Natural killer cell (primary cell): ENCODE measurements around the gene NEK9. TPM values are rescaled to one million over a fixed set of nuclear protein-coding genes. Genes with fewer than 3 reads are reported as not detected.

ENCODE experiments used
- ATAC-seq, 3 donors: fragments of 150-1000 bp in 2 of 3; fragments of 200-7000 bp in 1 of 3; cut with Tn5 transposase; 1 replicate in 1 of 3; 2 replicates in 2 of 3; pipeline ENCODE4 v1.10.0; 2021; ENCODE audit warnings: mild to moderate bottlenecking in 2 of 3, moderate library complexity in 2 of 3
- DNase-seq, 2 donors: peaks; one replicate each; pipeline versions ENCODE4 v3.0.0 to v3.0.0-alpha.2; 2013 to 2021; ENCODE audit warnings: mixed read lengths in 1 of 2
- H3K27ac ChIP-seq: one replicate; pipeline ENCODE4 v1.5.1; 2013; ENCODE audit warnings: mild to moderate bottlenecking, low read length
- H3K27me3 ChIP-seq: one replicate; pipeline ENCODE4 v1.6.1; 2013; ENCODE audit warnings: low read length; ENCODE audit not compliant: control insufficient read depth, insufficient read depth
- H3K36me3 ChIP-seq: one replicate; pipeline ENCODE4 v1.6.1; 2013; ENCODE audit warnings: low read length; ENCODE audit not compliant: control insufficient read depth, insufficient read depth
- H3K4me1 ChIP-seq: one replicate; pipeline ENCODE4 v1.6.1; 2013; ENCODE audit warnings: low read length; ENCODE audit not compliant: control insufficient read depth, insufficient read depth
- H3K4me3 ChIP-seq: one replicate; pipeline ENCODE4 v1.5.1; 2013; ENCODE audit warnings: low read length
- H3K9me3 ChIP-seq: one replicate; pipeline ENCODE4 v1.6.1; 2013; ENCODE audit warnings: low read length; ENCODE audit not compliant: control insufficient read depth, insufficient read depth
- H3K27ac Mint-ChIP-seq, 2 donors: one replicate each; pipeline ENCODE4 v1.8.0; 2022; ENCODE audit warnings: mild to moderate bottlenecking in 2 of 2, mixed read lengths in 2 of 2, moderate library complexity in 1 of 2
- H3K27me3 Mint-ChIP-seq, 2 donors: one replicate each; pipeline ENCODE4 v1.8.0; 2022; ENCODE audit warnings: low read depth in 2 of 2, mixed read lengths in 2 of 2
- H3K36me3 Mint-ChIP-seq: one replicate; pipeline ENCODE4 v1.8.0; 2022; ENCODE audit warnings: mixed read lengths
- H3K4me1 Mint-ChIP-seq, 2 donors: one replicate each; pipeline ENCODE4 v1.8.0; 2022; ENCODE audit warnings: mixed read lengths in 2 of 2
- H3K4me3 Mint-ChIP-seq: one replicate; pipeline ENCODE4 v1.8.0; 2022; ENCODE audit warnings: mild to moderate bottlenecking, moderate library complexity, mixed read lengths
- H3K9me3 Mint-ChIP-seq, 2 donors: one replicate each; pipeline ENCODE4 v1.8.0; 2022; ENCODE audit warnings: mixed read lengths in 2 of 2
- WGBS: methylation state at CpG from one replicate; pipeline ENCODE4 v1.1.7; 2013; ENCODE audit warnings: missing lambda C conversion rate; ENCODE audit not compliant: insufficient coverage; 5-methylcytosine and 5-hydroxymethylcytosine counted together
- intact Hi-C: fragments of 100-400 bp; cut with micrococcal nuclease; formaldehyde crosslinking; loops from one replicate; pipeline ENCODE4 v1.14.2; 2022
- total RNA-seq, 4 donors: library from RNA; stranded (reverse); fragments of 120-200 nt in 1 of 4; gene quantifications; one replicate each; pipeline versions ENCODE4 v1.2.3 to v1.2.4, GENCODE V29; 2013 to 2022
- TF ChIP-seq, protein P1 (sequence below): fragments of 200-600 bp; IDR thresholded peaks from one replicate; pipeline ENCODE4 v1.8.0; 2022; ENCODE audit warnings: antibody characterized with exemption

NEK9 gene
- total RNA-seq, 3 donors from 2014 or later (not counting 1 experiment from before 2014, with no cell fraction given), result 64.4 to 78.7 (median 74.4) TPM

DNA sequence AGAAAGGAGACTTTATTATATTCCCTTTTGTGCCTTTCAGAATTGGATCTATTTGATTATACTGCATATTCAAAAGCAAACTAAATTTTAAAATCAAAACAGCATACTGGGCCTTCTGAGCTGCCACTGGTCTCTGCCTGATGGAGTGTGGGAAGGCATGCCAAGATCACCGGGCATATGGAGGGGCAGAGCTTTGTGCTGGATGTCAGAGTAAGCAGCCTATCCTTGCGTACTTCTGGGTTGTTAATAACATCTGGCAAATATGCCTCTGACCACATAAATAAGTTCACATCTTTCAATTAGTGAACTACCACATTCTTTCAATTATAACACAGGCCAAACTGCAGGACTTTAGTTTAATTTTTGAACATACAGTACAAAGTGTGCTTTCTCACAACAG lies 93.9 kb downstream of the NEK9 start:
- H3K4me1 ChIP-seq, result no peaks in the 10 kb centered on the region
- H3K36me3 ChIP-seq, result peaks cover 27% of the 10 kb centered on the region
- H3K27ac Mint-ChIP-seq, result no peak overlapping the region
- H3K27me3 ChIP-seq, result no peaks in the 10 kb centered on the region
- peaks cover 12% of the 10 kb centered on the region for H3K36me3 Mint-ChIP-seq
- no peaks in the 10 kb centered on the region for H3K9me3 ChIP-seq
- intact Hi-C loops, result no loop called here
- H3K27me3 Mint-ChIP-seq, result no peaks in the 10 kb centered on the region
- 98% methylated on average over 2 of the region's 2 CpGs for WGBS
- ATAC-seq (no peak), DNase-seq (no peak)
- H3K4me3 Mint-ChIP-seq, result no peak overlapping the region
- no peak overlapping the region for H3K4me3 ChIP-seq
- no peak overlapping the region for H3K27ac ChIP-seq
- H3K9me3 Mint-ChIP-seq, result no peaks in the 10 kb centered on the region
- TF ChIP-seq, protein P1, sequence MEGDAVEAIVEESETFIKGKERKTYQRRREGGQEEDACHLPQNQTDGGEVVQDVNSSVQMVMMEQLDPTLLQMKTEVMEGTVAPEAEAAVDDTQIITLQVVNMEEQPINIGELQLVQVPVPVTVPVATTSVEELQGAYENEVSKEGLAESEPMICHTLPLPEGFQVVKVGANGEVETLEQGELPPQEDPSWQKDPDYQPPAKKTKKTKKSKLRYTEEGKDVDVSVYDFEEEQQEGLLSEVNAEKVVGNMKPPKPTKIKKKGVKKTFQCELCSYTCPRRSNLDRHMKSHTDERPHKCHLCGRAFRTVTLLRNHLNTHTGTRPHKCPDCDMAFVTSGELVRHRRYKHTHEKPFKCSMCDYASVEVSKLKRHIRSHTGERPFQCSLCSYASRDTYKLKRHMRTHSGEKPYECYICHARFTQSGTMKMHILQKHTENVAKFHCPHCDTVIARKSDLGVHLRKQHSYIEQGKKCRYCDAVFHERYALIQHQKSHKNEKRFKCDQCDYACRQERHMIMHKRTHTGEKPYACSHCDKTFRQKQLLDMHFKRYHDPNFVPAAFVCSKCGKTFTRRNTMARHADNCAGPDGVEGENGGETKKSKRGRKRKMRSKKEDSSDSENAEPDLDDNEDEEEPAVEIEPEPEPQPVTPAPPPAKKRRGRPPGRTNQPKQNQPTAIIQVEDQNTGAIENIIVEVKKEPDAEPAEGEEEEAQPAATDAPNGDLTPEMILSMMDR, result no peak
- no peaks in the 10 kb centered on the region for H3K4me1 Mint-ChIP-seq

DNA sequence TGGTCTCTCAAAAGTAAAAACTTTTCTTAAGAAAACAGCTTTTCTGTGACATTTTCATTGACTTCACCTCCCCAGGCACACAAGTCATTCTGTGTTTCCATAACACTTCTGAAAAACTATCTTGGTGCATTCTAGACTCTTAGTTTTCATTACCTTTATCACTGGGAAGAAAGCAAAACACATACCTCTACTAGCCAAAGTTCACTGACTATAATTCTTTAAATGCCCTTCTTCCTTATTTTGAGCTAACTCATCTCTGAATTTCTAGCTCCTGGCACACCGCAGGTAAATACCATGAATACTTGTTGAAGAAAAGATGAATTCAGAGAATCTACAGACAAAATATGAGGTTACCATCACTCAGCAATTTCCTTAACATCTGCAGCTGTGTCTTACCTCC lies 96.7 kb downstream of the NEK9 start:
- intact Hi-C loops, result no loop called here
- H3K27ac Mint-ChIP-seq, result no peak overlapping the region
- H3K27me3 ChIP-seq, result no peaks in the 10 kb centered on the region
- no peaks in the 10 kb centered on the region for H3K27me3 Mint-ChIP-seq
- peaks cover 12% of the 10 kb centered on the region for H3K36me3 Mint-ChIP-seq
- no peak overlapping the region for H3K4me3 ChIP-seq
- H3K4me1 Mint-ChIP-seq, result no peaks in the 10 kb centered on the region
- H3K36me3 ChIP-seq, result peaks cover 26% of the 10 kb centered on the region
- H3K9me3 Mint-ChIP-seq, result no peaks in the 10 kb centered on the region
- no peaks in the 10 kb centered on the region for H3K9me3 ChIP-seq
- no peak for ATAC-seq
- 0% methylated on average over 1 of the region's 1 CpG for WGBS
- TF ChIP-seq, protein P1, result no peak
- no peaks in the 10 kb centered on the region for H3K4me1 ChIP-seq
- no peak overlapping the region for H3K27ac ChIP-seq
- DNase-seq, result no peak
- no peak overlapping the region for H3K4me3 Mint-ChIP-seq

Other genes starting within 250 kb of the NEK9 start
- 100 to 1,000 TPM; 161 to 180 (median 163) TPM for gene DLST, start 245.1 kb downstream of the NEK9 start, total RNA-seq
- 1 to 10 TPM; 1.9 to 7.9 (median 2.9) TPM for gene RPS6KL1, start 203.8 kb downstream of the NEK9 start, total RNA-seq
- under 1 TPM in 2 of 3 donors, not detected in 1; 0.33 to 0.34 TPM for gene PGF, start 171.5 kb downstream of the NEK9 start, total RNA-seq
- gene EIF2B2, start 124.1 kb downstream of the NEK9 start, total RNA-seq, result 10 to 100 TPM; 22.2 to 45.1 (median 31.2) TPM
- 10 to 100 TPM; 15.5 to 20.7 (median 19.1) TPM for gene MLH3, start 75.6 kb downstream of the NEK9 start, total RNA-seq
- 10 to 100 TPM; 13.3 to 17.4 (median 14.9) TPM for gene ACYP1, start 63.0 kb downstream of the NEK9 start, total RNA-seq
- gene ZC2HC1C, start 57.4 kb downstream of the NEK9 start, total RNA-seq, result under 1 TPM in 1 of 3 donors, not detected in 2; 0.55 TPM
- 100 to 1,000 TPM; 216 to 244 (median 231) TPM for gene TMED10, start 49.6 kb upstream of the NEK9 start, total RNA-seq
- gene FOS, start 151.8 kb upstream of the NEK9 start, total RNA-seq, result 1,000 to 10,000 TPM; 2,527 to 3,257 (median 3,104) TPM